ENCODE results near the gene YEATS4.

GRCh38 chr12:69412655-69413054, 53.1 kb downstream of the YEATS4 start:
- TF ChIP-seq GATA2 (IDR thresholded peaks at IDR 0.05; ENCODE audit: low read depth, low read length): no peak
- no peak for TF ChIP-seq GATA3 (IDR thresholded peaks at IDR 0.05; ENCODE audit: low read depth, low read length)

Measured in SH-SY5Y (cell line).